ENCODE measurements around the gene ZNF672.

The ZNF672 gene

DNA sequence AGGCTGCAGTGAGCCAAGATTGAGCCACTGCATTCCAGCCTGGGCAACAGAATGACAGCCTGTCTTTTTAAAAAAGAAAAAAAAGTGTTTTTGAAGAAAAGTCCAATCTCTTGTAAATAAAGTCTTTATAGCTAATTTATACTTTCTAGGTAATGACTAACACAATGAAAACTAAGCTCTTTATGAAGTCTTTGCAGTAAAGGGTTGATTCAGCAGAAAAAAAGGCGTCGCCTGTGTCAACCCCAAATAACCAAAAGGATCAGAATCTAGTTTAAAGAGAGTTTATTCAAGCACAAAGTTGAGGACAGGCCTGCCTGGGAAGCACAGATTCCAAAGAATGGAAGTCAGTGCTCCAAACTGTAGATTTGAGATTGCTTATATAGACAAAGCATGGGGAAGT is 53.7 kb downstream of the ZNF672 start:
- DNase-seq, result no peak

GRCh38 chr1:248892590-248892989 is 54.6 kb downstream of the ZNF672 start:
- no peak for DNase-seq

GRCh38 chr1:248894837-248895236 is 56.8 kb downstream of the ZNF672 start:
- no peak for DNase-seq

DNA sequence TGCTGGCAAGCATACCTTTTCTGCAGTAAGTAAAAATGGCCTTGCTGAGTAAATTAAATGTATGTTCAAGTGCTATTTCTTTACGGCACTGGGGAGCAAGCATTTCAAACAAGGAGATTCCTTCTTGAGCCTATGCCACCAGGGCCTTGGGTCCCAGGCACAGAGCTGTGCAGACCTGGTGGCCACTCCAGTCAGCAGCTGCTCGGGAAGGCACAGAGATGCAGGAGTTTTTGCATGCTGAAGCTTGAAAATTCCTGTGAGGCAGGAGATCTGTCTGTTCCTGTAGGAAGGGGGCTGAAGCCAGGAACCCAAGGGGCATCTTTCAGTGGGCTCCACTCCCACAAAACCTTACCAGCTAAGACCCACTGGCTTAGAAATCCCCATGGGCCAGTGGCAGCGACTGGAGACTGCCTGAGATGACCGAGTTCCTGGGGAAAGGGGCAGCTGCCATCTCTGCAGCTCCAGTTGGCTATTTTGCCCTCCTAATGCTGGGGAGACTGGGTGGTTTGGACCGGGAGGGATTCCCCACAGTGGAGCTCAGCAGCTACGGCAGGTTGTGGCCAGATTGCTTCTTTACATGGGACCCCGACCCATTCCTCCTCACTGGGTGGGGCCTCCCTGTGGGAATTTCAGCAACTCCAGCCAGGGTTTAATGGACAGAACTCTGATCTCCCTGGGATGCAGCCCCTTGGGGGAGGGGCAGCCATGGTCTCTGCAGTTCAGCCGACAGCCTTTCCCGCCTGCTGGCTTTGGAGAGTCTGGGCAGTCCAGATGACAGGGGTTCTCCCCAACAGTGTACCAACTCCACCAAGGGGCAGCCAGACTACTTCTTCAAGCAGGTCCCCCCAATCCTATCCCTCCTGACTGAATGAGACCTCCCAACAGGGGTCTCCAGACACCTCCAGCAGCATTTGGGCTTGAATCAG is 59.7 kb downstream of the ZNF672 start:
- DNase-seq, result no peak
